ENCODE data around the gene DNAH7. TPM values are rescaled to one million over a fixed set of nuclear protein-coding genes. Genes with fewer than 3 reads are reported as not detected.

Gene DNAH7
- total and polyA plus RNA-seq, 10 of the 15 experiments (the other 5 are each of a cell fraction or from before 2014, with no cell fraction given) = 0.05 to 0.61 (median 0.16) TPM

DNA sequence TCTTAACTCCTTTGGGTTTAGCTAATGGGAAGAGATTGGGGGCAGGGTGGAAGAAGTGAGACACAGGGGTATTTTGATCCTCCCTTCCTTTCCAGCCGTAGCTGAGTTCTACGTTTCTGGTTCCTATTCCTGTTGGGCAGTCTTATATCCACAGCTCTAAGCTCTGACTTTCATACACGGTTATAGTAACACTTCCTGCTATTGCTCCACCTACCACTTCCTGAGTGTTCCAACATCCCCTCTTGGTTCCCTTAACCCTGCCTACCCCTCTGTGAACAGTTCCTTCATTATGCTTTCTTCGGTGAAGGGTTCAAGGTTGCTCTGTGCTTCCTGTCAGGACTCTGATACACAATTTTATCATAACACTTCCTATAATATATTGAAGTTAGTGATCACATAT lies 205.1 kb downstream of the DNAH7 start:
- in situ Hi-C loops (cut with MboI) = no loop called here

DNA sequence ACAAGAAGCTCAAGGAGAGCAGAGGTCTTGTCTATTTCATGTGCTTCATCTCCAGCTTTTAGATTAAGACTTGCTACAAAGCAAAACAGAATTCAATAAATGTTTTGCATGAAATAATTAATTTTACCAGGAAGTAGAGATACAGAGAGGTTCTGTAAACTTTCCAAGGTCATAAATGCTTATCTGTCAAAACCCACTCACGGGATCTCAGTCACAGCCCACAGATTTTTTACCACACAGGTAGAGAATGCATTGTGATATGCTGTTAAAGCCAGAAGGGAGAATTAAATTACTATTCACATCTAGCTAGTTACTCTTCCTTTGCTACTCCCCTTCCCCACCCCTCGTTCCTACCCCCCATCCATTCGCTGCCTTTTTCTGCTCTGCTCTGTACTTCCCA lies 205.5 kb downstream of the DNAH7 start:
- Histone ChIP-seq H3K4me3 (no peak overlapping the region), H3K36me3 (ENCODE audit: control insufficient read depth in 2 of 2, insufficient read depth in 2 of 2, low read length in 1 of 2) (no peaks in the 10 kb centered on the region), H3K4me2 (ENCODE audit: control insufficient read depth, insufficient read depth) (no peak overlapping the region), H4K20me1 (ENCODE audit: control insufficient read depth, insufficient read depth) (no peaks in the 10 kb centered on the region), H3K27ac (ENCODE audit: control insufficient read depth, insufficient read depth) (no peak overlapping the region), H3K9ac (ENCODE audit: control insufficient read depth, insufficient read depth, low read length) (no peak overlapping the region), H3K27me3 (replicated peaks in 1 of 2; ENCODE audit: control insufficient read depth in 2 of 2, insufficient read depth in 2 of 2, low read length in 1 of 2) (no peaks in the 10 kb centered on the region), H3K4me1 (ENCODE audit: control insufficient read depth, insufficient read depth, low read length) (no peaks in the 10 kb centered on the region), H3K9me3 (replicated peaks; ENCODE audit: control insufficient read depth, insufficient read depth, low read length) (no peaks in the 10 kb centered on the region), H3K79me2 (ENCODE audit: control insufficient read depth, insufficient read depth, low read length) (no peaks in the 10 kb centered on the region), H2AFZ (ENCODE audit: control insufficient read depth, low read depth, low read length) (no peak overlapping the region)
- in situ Hi-C loops (cut with MboI) (no loop called here), intact Hi-C loops (cut with micrococcal nuclease; ENCODE audit: unreplicated experiment) (no loop called here)
- 34% methylated on average over 3 of the region's 3 CpGs for WGBS (ENCODE audit: insufficient coverage, insufficient replicate concordance, low lambda C conversion rate, missing lambda C conversion rate)
- FAIRE-seq (no peak), DNase-seq (ENCODE audit: low read depth, low spot score) (no peak), ATAC-seq (no peak)
- BruUV-seq (replicated peaks) = no TSS peak
- ChIA-PET POLR2A (no interaction called here), CTCF (interaction anchor here (0.7 kb wide), 1 partner anchor 9 kb away, joined by 4 read pairs; no protein-coding TSS in a partner anchor), RAD21 (ENCODE audit: unreplicated experiment) (no interaction called here), SMC1A (ENCODE audit: uncharacterized antibody, unreplicated experiment) (interaction anchor here (1.0 kb wide), 1 partner anchor 204 kb away, joined by 3 read pairs; no protein-coding TSS in a partner anchor)
- TF ChIP-seq SMAD1 (IDR thresholded peaks at IDR 0.05; ENCODE audit: low read depth, partially characterized antibody) (no peak), RELA (IDR thresholded peaks at IDR 0.05; ENCODE audit: borderline replicate concordance, partially characterized antibody) (no peak), IKZF1 (conservative IDR thresholded peaks at IDR 0.05) (no peak), BHLHE40 (IDR thresholded peaks at IDR 0.05; ENCODE audit: borderline replicate concordance in 1 of 2, low read depth in 2 of 2, low read length in 1 of 2) (no peak)
- TF ChIP-seq, protein P1, sequence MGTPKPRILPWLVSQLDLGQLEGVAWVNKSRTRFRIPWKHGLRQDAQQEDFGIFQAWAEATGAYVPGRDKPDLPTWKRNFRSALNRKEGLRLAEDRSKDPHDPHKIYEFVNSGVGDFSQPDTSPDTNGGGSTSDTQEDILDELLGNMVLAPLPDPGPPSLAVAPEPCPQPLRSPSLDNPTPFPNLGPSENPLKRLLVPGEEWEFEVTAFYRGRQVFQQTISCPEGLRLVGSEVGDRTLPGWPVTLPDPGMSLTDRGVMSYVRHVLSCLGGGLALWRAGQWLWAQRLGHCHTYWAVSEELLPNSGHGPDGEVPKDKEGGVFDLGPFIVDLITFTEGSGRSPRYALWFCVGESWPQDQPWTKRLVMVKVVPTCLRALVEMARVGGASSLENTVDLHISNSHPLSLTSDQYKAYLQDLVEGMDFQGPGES (IDR thresholded peaks at IDR 0.05) = no peak
- TF ChIP-seq, protein P2, sequence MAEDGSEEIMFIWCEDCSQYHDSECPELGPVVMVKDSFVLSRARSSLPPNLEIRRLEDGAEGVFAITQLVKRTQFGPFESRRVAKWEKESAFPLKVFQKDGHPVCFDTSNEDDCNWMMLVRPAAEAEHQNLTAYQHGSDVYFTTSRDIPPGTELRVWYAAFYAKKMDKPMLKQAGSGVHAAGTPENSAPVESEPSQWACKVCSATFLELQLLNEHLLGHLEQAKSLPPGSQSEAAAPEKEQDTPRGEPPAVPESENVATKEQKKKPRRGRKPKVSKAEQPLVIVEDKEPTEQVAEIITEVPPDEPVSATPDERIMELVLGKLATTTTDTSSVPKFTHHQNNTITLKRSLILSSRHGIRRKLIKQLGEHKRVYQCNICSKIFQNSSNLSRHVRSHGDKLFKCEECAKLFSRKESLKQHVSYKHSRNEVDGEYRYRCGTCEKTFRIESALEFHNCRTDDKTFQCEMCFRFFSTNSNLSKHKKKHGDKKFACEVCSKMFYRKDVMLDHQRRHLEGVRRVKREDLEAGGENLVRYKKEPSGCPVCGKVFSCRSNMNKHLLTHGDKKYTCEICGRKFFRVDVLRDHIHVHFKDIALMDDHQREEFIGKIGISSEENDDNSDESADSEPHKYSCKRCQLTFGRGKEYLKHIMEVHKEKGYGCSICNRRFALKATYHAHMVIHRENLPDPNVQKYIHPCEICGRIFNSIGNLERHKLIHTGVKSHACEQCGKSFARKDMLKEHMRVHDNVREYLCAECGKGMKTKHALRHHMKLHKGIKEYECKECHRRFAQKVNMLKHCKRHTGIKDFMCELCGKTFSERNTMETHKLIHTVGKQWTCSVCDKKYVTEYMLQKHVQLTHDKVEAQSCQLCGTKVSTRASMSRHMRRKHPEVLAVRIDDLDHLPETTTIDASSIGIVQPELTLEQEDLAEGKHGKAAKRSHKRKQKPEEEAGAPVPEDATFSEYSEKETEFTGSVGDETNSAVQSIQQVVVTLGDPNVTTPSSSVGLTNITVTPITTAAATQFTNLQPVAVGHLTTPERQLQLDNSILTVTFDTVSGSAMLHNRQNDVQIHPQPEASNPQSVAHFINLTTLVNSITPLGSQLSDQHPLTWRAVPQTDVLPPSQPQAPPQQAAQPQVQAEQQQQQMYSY (CRISPR knock-in tag; IDR thresholded peaks at IDR 0.05) = no peak

More for the DNA sequence above, 205.1 kb downstream of the DNAH7 start:
- POLR2A ChIA-PET = no interaction called here
- SMC1A ChIA-PET (ENCODE audit: uncharacterized antibody, unreplicated experiment) = no interaction called here
- no peak for DNase-seq (ENCODE audit: low read depth, low spot score)
- TF ChIP-seq TAF1 (IDR thresholded peaks at IDR 0.05; ENCODE audit: borderline replicate concordance, low read depth, low read length) = no peak
- TF ChIP-seq SIN3A (IDR thresholded peaks at IDR 0.05; ENCODE audit: low read depth, low read length) = no peak
- TF ChIP-seq, protein P3, sequence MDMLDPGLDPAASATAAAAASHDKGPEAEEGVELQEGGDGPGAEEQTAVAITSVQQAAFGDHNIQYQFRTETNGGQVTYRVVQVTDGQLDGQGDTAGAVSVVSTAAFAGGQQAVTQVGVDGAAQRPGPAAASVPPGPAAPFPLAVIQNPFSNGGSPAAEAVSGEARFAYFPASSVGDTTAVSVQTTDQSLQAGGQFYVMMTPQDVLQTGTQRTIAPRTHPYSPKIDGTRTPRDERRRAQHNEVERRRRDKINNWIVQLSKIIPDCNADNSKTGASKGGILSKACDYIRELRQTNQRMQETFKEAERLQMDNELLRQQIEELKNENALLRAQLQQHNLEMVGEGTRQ (IDR thresholded peaks at IDR 0.05; ENCODE audit: borderline replicate concordance, low read depth, low read length) = no peak
- TF ChIP-seq NRF1 (conservative IDR thresholded peaks at IDR 0.05; ENCODE audit: low read depth, low read length) = no peak
- TF ChIP-seq ZNF274 (IDR thresholded peaks at IDR 0.05; ENCODE audit: insufficient read depth, insufficient read length) = no peak
- TF ChIP-seq GABPA (IDR thresholded peaks at IDR 0.05; ENCODE audit: low read depth) = no peak
- TF ChIP-seq, protein P4, sequence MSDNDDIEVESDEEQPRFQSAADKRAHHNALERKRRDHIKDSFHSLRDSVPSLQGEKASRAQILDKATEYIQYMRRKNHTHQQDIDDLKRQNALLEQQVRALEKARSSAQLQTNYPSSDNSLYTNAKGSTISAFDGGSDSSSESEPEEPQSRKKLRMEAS (IDR thresholded peaks at IDR 0.05; ENCODE audit: low read depth, low read length) = no peak
- TF ChIP-seq CBFB (IDR thresholded peaks at IDR 0.05; ENCODE audit: low read depth) = no peak
- no peak for TF ChIP-seq BACH1 (IDR thresholded peaks at IDR 0.05; ENCODE audit: borderline replicate concordance)
- no peak for TF ChIP-seq PAX8 (IDR thresholded peaks at IDR 0.05)
- TF ChIP-seq BCL11A (IDR thresholded peaks at IDR 0.05; ENCODE audit: low read depth, low read length) = no peak
- no peak overlapping the region for H3K4me3 ChIP-seq
- no peak overlapping the region for H3K4me2 ChIP-seq (ENCODE audit: control insufficient read depth, insufficient read depth)
- no peaks in the 10 kb centered on the region for H3K79me2 ChIP-seq (ENCODE audit: control insufficient read depth, insufficient read depth, low read length)
- no peaks in the 10 kb centered on the region for H4K20me1 ChIP-seq (ENCODE audit: control insufficient read depth, insufficient read depth)
- WGBS (ENCODE audit: insufficient coverage, insufficient replicate concordance, low lambda C conversion rate, missing lambda C conversion rate) = 40% methylated on average over 4 of the region's 4 CpGs
- no peak for FAIRE-seq
- no peak overlapping the region for H3K27ac ChIP-seq (ENCODE audit: control insufficient read depth, insufficient read depth)
- RAD21 ChIA-PET (ENCODE audit: unreplicated experiment) = no interaction called here
- no TSS peak for BruUV-seq (replicated peaks)
- H3K36me3 ChIP-seq (ENCODE audit: control insufficient read depth in 2 of 2, insufficient read depth in 2 of 2, low read length in 1 of 2) = no peaks in the 10 kb centered on the region
- no peaks in the 10 kb centered on the region for H3K4me1 ChIP-seq (ENCODE audit: control insufficient read depth, insufficient read depth, low read length)
- intact Hi-C loops (cut with micrococcal nuclease; ENCODE audit: unreplicated experiment) = no loop called here
- CTCF ChIA-PET = interaction anchor here (0.7 kb wide), 1 partner anchor 10 kb away, joined by 4 read pairs; no protein-coding TSS in a partner anchor
- H3K27me3 ChIP-seq (replicated peaks in 1 of 2; ENCODE audit: control insufficient read depth in 2 of 2, insufficient read depth in 2 of 2, low read length in 1 of 2) = no peaks in the 10 kb centered on the region
- no peak overlapping the region for H2AFZ ChIP-seq (ENCODE audit: control insufficient read depth, low read depth, low read length)
- no peak overlapping the region for H3K9ac ChIP-seq (ENCODE audit: control insufficient read depth, insufficient read depth, low read length)
- ATAC-seq = no peak
- H3K9me3 ChIP-seq (replicated peaks; ENCODE audit: control insufficient read depth, insufficient read depth, low read length) = no peaks in the 10 kb centered on the region
